Activated CD8-positive, alpha-beta T cell treated with anti-CD3 and anti-CD28 coated beads for 36 hours (primary cell): ENCODE measurements around the gene STX11. TPM values are rescaled to one million over a fixed set of nuclear protein-coding genes. Genes with fewer than 3 reads are reported as not detected.

Experiments used
- ATAC-seq: fragments of 200-7000 bp; cut with Tn5 transposase; one replicate; pipeline ENCODE4 v1.10.0; 2021; ENCODE audit warnings: mild to moderate bottlenecking, moderate library complexity
- CTCF ChIA-PET: fragments of 350-600 bp; sonication (Branson Sonifier 250); formaldehyde crosslinking; loops from one replicate; lab custom pipeline; 2021; ENCODE audit warnings: antibody characterized with exemption; lab: Charles Lee
- POLR2A ChIA-PET: fragments of 350-600 bp; sonication (Branson Sonifier 250); formaldehyde crosslinking; loops from one replicate; lab custom pipeline; 2021; ENCODE audit warnings: antibody characterized with exemption; lab: Charles Lee
- DNase-seq: peaks from one replicate; pipeline ENCODE4 v3.0.0-alpha.2; 2020
- H3K27ac Mint-ChIP-seq: one replicate; pipeline ENCODE4 v1.8.0; 2021; ENCODE audit warnings: mild to moderate bottlenecking, mixed read lengths
- H3K27me3 Mint-ChIP-seq: one replicate; pipeline ENCODE4 v1.8.0; 2021; ENCODE audit warnings: mixed read lengths
- H3K36me3 Mint-ChIP-seq: one replicate; pipeline ENCODE4 v1.8.0; 2021; ENCODE audit warnings: low read depth, mixed read lengths
- H3K4me1 Mint-ChIP-seq: one replicate; pipeline ENCODE4 v1.8.0; 2021; ENCODE audit warnings: low read depth, mixed read lengths
- H3K4me3 Mint-ChIP-seq: one replicate; pipeline ENCODE4 v1.8.0; 2021; ENCODE audit warnings: mild to moderate bottlenecking, moderate library complexity, mixed read lengths
- H3K9me3 Mint-ChIP-seq: one replicate; pipeline ENCODE4 v1.8.0; 2021; ENCODE audit warnings: mixed read lengths
- intact Hi-C: fragments of 100-400 bp; cut with micrococcal nuclease; formaldehyde crosslinking; loops from one replicate; pipeline ENCODE4 v1.10.0; 2022
- total RNA-seq, 2 experiments: library from RNA; stranded (reverse); gene quantifications; one replicate each; pipeline ENCODE4 v1.2.3, GENCODE V29; 2021
- TF ChIP-seq, protein P1 (sequence below): fragments of 200-600 bp; IDR thresholded peaks from one replicate; pipeline ENCODE4 v1.8.0; 2022; ENCODE audit warnings: antibody characterized with exemption, mild to moderate bottlenecking

The STX11 gene
- total RNA-seq, 2 experiments from 2014 or later = 19.4 to 20.7 TPM

DNA sequence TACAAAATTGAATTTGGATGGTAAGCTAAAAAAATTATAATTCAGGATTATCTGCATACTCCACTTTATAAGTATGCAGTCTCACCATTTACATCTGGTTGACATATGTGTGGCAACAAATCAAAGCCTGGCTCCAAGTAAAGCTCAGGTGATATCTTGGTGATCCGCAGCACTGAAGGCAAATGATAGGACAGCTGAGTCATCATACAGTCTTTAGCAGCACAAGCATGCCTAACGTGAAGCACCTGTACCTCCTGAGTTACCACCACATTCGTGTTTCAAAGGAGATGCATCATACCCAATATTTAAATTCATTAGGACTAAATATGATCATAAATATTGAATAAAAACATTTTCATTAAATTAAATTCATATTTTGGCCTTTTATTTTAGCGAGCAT lies 11.8 kb upstream of the STX11 start:
- CTCF ChIA-PET = interaction anchor here (1.1 to 1.6 kb wide), 2 partner anchors 80 to 81 kb away, joined by 3 to 4 read pairs; no protein-coding TSS in a partner anchor
- no peak for ATAC-seq

GRCh38 chr6:144139817-144140216 lies 10.5 kb upstream of the STX11 start:
- Mint-ChIP-seq H3K36me3 (no peaks in the 10 kb centered on the region), H3K9me3 (peaks cover 1% of the 10 kb centered on the region), H3K4me1 (no peaks in the 10 kb centered on the region), H3K4me3 (no peak overlapping the region), H3K27me3 (peaks cover 3% of the 10 kb centered on the region), H3K27ac (no peak overlapping the region)
- POLR2A ChIA-PET = interaction anchor here (0.6 kb wide), 1 partner anchor 601 kb away, joined by 3 read pairs; no protein-coding TSS in a partner anchor
- TF ChIP-seq, protein P1, sequence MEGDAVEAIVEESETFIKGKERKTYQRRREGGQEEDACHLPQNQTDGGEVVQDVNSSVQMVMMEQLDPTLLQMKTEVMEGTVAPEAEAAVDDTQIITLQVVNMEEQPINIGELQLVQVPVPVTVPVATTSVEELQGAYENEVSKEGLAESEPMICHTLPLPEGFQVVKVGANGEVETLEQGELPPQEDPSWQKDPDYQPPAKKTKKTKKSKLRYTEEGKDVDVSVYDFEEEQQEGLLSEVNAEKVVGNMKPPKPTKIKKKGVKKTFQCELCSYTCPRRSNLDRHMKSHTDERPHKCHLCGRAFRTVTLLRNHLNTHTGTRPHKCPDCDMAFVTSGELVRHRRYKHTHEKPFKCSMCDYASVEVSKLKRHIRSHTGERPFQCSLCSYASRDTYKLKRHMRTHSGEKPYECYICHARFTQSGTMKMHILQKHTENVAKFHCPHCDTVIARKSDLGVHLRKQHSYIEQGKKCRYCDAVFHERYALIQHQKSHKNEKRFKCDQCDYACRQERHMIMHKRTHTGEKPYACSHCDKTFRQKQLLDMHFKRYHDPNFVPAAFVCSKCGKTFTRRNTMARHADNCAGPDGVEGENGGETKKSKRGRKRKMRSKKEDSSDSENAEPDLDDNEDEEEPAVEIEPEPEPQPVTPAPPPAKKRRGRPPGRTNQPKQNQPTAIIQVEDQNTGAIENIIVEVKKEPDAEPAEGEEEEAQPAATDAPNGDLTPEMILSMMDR = no peak
- DNase-seq = no peak
- intact Hi-C loops = no loop called here
- CTCF ChIA-PET = interaction anchor here (0.9 to 1.4 kb wide), 2 partner anchors 77 to 338 kb away, joined by 3 read pairs; no protein-coding TSS in a partner anchor
- ATAC-seq = no peak

More for the DNA sequence above, 11.8 kb upstream of the STX11 start:
- peaks cover 3% of the 10 kb centered on the region for H3K27me3 Mint-ChIP-seq
- H3K4me1 Mint-ChIP-seq = peaks cover 2% of the 10 kb centered on the region
- H3K27ac Mint-ChIP-seq = no peak overlapping the region
- no peak for DNase-seq
- no peaks in the 10 kb centered on the region for H3K36me3 Mint-ChIP-seq
- POLR2A ChIA-PET = interaction anchor here (1.1 kb wide), 1 partner anchor 11 kb away, joined by 3 read pairs; the partner anchor contains the start of gene STX11
- TF ChIP-seq, protein P1 = no peak
- H3K9me3 Mint-ChIP-seq = peaks cover 1% of the 10 kb centered on the region
- H3K4me3 Mint-ChIP-seq = no peak overlapping the region
- intact Hi-C loops = no loop called here

DNA sequence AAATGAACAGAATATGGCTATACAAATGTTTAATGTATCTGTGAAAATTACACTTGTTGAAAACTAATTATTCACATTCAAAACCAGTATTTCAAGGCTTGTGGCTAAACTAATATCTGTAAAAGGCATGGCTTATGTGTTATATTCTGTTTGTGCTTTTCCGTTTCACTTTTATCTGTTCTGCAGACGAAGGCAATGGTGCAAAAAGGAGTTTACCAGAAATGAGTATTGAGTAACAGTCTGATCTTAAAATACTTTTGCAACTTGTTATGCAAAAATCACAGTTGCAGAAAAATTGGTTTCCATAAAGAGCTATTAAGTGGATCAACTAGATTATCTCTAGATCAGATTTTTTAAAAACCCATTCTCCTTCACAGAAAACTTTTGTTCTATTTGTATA lies 9.4 kb upstream of the STX11 start:
- H3K9me3 Mint-ChIP-seq = peaks cover 1% of the 10 kb centered on the region
- POLR2A ChIA-PET = interaction anchor here (0.9 kb wide), 1 partner anchor 10 kb away, joined by 4 read pairs; the partner anchor contains the start of gene STX11
- CTCF ChIA-PET = interaction anchor here (0.7 to 0.9 kb wide), 2 partner anchors 16 to 33 kb away, joined by 3 read pairs; no protein-coding TSS in a partner anchor
- H3K4me1 Mint-ChIP-seq = no peaks in the 10 kb centered on the region
- TF ChIP-seq, protein P1 = no peak
- no peaks in the 10 kb centered on the region for H3K36me3 Mint-ChIP-seq
- DNase-seq (no peak), ATAC-seq (no peak)
- H3K4me3 Mint-ChIP-seq = no peak overlapping the region
- intact Hi-C loops = no loop called here
- H3K27ac Mint-ChIP-seq = no peak overlapping the region
- H3K27me3 Mint-ChIP-seq = peaks cover 3% of the 10 kb centered on the region

DNA sequence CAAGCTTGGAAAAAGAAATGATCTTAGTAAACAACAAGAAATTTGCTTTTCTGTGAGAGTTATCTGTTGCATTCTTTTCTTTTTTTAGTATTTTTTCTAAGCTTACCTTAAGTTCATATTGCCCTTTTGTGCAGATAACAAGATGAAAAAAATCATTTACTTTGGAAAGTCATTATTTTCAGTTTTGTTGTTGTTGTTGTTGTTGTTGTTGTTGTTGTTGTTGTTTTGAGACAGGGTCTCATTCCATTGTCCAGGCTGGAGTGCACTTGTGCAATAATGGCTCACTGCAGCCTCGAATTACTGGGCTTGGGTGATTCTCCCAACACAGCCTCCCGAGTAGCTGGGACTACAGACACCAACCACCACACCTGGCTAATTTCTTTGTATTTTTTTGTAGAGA lies 8.8 kb upstream of the STX11 start:
- no peaks in the 10 kb centered on the region for H3K36me3 Mint-ChIP-seq
- no peaks in the 10 kb centered on the region for H3K4me1 Mint-ChIP-seq
- TF ChIP-seq, protein P1 = no peak
- ATAC-seq = no peak
- intact Hi-C loops = no loop called here
- H3K27ac Mint-ChIP-seq = no peak overlapping the region
- H3K27me3 Mint-ChIP-seq = peaks cover 3% of the 10 kb centered on the region
- DNase-seq = no peak
- peaks cover 1% of the 10 kb centered on the region for H3K9me3 Mint-ChIP-seq
- POLR2A ChIA-PET = interaction anchor here (0.9 to 1.6 kb wide), 3 partner anchors 9 to 29 kb away, joined by 3 to 4 read pairs (median 3); partner anchors contain the start of gene STX11
- H3K4me3 Mint-ChIP-seq = no peak overlapping the region
- CTCF ChIA-PET = interaction anchor here (0.7 to 0.9 kb wide), 2 partner anchors 15 to 33 kb away, joined by 3 read pairs; no protein-coding TSS in a partner anchor

DNA sequence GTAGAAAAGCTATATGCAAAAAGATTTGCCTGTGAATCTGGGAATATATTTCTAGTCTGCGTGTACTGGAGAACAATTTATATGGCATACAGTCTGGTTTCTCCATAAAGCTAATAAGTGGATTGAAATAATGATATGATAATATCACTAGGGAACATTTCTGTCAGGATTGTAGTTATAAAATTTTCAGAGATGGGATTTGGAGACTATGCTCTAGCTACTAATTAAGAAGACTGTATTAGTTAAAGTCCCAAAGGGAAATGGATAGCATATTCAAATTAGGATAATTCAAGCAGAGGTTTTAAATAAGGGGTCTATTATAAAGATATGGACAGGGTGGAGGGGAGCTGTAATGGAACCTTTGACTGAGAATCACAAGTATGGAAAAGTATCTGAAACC lies 7.2 kb upstream of the STX11 start:
- Mint-ChIP-seq H3K27me3 (no peaks in the 10 kb centered on the region), H3K9me3 (peaks cover 1% of the 10 kb centered on the region), H3K27ac (no peak overlapping the region), H3K36me3 (no peaks in the 10 kb centered on the region), H3K4me1 (peaks cover 4% of the 10 kb centered on the region), H3K4me3 (no peak overlapping the region)
- intact Hi-C loops = no loop called here
- TF ChIP-seq, protein P1 = no peak
- ATAC-seq (no peak), DNase-seq (no peak)
- POLR2A ChIA-PET = interaction anchor here (1.1 to 1.6 kb wide), 3 partner anchors 8 to 35 kb away, joined by 3 read pairs; no protein-coding TSS in a partner anchor
- CTCF ChIA-PET = interaction anchor here (0.8 to 1.2 kb wide), 3 partner anchors 19 to 74 kb away, joined by 3 to 4 read pairs (median 3); no protein-coding TSS in a partner anchor
